ENCODE measurements around the gene PRR33.
A peak's percentile ranks its signal among the peaks of the same experiment; 100 is the strongest.
"Not testable (repeated sequence)": the region's sequence is repeated elsewhere in the genome, so short reads cannot be mapped to it uniquely, and the experiment has no call there.

The PRR33 gene

DNA sequence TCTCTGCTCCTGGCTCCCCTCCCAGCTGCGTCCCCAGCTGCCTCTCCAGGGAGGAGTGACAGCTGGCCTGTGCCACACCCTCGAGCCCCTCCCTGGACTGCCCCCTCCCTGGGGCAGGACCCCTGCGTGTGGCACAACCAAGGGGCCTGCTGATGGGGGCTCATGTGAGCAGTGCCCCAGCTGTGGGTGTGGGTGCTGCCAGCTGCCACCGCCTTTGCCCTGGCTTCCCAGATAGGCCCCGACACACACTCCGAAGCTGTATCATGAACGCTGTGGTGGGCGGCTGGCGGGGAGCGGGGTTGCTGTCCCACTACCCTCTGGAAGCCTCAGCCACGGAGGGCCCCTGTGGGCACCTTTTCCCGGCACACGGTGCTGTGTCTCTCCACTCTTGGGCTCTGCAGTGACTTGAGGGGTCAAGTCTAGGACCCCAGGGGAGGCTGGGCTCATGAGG lies 15.8 kb downstream of the PRR33 start:
- DNase-seq (ENCODE audit: low read depth), result not testable (repeated sequence)

DNA sequence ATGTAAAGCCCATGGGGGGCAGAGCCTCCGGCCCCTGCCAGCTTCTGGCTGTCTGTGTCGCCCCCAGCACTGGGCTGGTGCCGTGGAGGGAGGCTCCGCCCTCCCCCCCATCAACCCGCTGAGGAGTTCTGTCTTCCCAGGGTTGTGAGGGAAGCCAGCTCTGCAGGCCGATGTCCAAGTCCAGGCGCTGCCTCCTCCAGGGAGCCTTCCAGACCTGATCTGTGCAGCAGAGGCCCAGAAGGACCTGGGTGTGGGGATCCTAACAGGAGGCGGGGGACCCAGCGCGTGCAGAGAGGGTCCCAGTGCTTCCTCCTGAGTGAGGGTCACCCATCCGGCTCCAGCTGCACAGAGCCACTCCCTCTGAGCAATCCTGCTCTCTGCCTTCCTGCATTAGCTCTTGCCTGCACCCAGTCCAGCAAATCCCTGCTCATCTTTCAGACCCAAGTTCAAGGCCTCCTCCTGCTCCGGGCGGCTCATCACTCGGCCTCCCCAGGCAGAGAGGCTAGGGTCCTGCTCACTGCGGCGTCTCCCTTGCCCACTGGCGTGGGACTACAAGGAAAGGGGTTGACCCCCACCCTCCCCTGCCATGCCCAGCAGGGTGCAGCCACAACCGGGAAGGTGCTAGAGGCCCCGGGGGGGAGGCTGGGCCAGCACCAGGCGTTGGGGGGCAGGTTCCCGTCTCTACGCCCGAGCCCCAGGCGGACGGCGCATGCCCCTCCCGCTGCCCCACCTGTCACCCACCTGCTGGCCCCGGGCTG lies 16.4 kb downstream of the PRR33 start:
- no peak for DNase-seq (ENCODE audit: low read depth)

DNA sequence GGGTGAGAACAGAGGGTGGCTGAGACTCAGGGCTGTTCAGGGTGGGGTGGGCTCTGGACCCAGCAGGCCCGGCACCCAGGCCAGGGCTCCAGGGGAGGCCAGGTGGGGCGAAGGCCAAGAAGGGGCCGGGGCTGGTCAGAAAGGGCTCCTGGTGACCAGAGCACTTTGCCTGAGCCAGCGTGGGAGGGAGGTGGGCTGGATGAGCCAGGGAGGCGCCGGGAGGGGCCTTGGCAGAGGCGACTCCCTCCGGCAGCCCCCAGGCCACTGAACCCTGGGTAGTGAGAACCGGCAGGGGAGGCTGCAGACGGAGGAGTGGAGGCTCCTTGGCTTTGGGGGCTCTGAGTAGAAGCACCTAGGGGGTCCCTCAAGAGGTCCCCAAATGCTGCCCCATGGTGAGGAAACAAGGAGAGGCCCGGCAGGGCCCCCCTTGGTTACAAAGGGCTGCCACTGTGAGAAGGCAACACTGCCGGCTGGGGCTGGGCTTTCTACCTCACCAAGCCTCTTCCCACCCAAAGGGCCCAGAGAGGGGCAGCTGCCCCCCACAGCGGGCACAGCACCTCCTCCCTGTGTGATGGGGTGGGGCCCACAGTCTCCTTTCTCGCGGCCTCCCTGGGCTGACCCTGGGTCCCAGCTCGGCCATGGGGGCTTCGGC lies 17.1 kb downstream of the PRR33 start:
- peak; percentile 0 for DNase-seq (ENCODE audit: low read depth)

DNA sequence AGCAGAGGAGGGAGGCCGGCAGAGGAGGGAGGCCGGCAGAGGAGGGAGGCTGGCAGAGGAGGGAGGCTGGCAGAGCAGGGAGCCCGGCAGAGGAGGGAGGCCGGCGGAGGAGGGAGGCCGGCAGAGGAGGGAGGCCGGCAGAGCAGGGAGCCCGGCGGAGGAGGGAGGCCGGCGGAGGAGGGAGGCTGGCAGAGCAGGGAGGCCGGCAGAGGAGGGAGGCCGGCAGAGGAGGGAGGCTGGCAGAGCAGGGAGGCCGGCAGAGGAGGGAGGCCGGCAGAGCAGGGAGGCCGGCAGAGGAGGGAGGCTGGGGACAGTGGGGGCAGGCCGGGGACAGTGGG lies 17.9 kb downstream of the PRR33 start:
- DNase-seq (ENCODE audit: low read depth), result not testable (repeated sequence)

DNA sequence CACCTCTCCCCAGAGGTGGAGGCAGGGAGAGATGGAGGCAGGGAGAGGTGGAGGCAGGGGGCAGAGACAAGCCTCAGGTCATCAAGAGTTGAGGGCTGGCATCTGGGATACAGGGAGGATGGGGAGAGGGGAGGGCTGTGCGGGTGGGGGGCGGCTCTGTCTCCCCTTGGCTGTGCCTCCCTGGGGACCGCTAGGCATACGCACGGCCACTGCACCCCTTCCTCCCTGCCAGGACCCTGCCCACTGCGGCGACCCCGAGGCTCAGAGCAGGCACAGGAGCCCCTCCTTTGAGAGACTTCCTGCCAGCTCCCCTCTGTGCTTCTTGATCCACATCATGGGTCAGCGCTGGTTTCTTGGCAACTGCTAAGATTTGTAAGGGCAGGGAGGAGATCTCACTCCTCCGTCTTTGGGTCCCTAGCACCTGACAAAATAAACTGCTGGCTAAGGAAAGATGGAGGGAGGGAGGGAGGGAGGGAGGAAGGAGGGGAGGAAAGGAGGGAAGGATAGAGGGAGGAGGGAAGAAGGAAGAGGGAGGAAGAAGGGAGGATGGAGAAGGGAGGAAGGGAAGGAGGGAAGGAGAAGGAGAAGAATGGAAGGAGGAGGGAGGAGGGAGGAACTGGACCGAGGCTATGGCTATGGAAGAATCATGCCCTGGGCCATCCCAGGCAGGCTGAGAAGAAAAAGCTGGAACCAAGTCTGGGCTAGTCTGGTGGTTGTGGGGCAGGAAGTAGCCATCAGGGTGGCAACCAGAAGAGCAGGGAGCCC lies 18.5 kb downstream of the PRR33 start:
- DNase-seq (ENCODE audit: low read depth), result no peak

DNA sequence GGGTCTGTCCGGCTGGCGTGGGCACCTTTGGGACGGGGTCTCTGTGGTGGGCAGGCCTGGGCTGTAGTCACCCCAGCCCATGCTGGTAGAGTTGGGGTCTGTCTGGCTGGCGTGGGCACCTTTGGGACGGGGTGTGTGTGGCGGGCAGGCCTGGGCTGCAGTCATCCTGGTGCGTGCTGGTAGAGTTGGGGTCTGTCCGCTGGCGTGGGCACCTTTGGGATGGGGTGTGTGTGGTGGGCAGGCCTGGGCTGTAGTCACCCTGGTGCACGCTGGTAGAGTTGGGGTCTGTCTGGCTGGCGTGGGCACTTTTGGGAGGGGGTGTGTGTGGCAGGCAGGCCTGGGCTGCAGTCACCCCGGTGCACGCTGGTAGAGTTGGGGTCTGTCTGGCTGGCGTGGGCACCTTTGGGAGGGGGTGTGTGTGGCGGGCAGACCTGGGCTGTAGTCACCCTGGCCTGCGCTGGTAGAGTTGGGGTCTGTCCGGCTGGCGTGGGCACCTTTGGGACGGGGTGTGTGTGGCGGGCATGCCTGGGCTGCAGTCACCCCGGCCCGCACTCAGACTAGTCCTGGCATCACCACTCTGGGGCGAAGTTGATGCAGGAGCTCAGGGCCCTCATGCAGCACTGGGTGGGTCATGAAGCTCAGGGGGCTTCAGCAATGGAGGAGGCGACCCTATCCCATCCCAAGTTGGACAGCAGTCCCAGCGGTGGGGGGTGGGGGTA lies 19.3 kb downstream of the PRR33 start:
- DNase-seq (ENCODE audit: low read depth), result no peak

DNA sequence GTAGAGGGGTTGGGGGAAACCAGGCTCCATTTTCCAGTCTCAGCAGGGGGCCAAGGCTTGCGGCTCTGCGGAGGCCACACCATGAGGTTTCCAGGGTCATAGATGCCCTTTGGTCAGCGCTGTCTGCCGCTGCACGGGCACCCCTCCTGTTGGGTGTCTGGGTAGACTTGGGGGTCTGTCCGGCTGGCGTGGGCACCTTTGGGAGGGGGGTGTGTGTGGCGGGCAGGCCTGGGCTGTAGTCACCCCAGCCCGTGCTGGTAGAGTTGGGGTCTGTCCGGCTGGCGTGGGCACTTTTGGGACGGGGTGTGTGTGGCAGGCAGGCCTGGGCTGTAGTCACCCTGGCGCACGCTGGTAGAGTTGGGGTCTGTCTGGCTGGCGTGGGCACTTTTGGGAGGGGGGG lies 20.2 kb downstream of the PRR33 start:
- DNase-seq (ENCODE audit: low read depth), result no peak

DNA sequence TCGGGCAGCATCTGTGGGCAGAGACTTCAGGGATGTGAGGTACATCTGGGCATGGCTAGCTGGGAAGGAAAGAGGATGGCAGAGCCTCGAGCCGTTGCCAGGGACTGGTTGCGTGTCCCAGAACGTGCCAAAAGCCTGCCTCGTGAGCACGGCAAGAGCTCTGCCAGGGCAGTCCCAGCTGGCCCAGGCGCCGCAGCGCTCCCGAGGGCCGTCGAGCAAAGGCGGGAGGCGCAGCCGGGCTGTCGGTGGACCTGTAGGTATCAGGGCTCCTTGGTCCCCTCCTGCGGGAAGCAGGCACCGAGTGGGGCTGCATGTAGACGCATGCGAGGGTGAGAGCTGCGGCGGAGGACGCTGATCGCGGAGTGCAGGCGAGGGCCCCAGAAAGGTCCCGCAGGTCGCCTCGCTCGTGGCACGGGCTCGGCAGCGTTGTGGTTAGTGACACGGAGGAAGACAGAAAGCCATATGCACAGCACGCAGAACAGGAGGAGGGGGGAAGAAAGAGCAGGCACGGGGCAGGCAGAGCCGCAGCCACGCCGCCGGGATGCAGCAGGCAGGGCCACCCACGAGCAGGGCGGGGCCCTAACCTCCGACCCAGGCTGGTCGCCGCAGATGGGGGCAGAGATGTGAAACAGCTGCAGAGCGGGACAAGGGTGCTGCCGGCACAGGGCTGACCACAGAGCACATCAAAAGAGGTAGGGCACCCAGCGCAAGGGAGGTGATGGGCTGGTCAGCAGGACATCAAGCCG lies 20.8 kb downstream of the PRR33 start:
- peak; percentile 28 for DNase-seq (ENCODE audit: low read depth)

DNA sequence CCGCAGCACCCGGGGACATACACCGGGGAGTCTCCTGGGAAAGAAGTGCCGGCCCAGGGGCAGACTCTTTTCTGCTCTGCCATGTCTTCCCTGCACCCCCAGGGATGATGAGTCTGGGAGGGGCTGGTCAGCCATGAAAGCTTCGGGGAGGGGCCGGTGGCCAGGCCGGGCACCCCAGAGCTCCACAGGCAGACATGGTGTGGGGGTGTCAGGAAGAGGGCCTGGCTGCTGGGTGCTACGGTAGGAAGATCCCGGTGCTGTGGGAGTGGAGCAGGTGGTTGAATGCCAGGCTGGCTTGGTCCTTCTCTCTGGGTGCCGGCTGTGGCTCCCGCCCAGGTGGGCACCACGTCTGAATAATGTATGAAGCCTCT lies 21.4 kb downstream of the PRR33 start:
- DNase-seq (ENCODE audit: low read depth), result no peak

DNA sequence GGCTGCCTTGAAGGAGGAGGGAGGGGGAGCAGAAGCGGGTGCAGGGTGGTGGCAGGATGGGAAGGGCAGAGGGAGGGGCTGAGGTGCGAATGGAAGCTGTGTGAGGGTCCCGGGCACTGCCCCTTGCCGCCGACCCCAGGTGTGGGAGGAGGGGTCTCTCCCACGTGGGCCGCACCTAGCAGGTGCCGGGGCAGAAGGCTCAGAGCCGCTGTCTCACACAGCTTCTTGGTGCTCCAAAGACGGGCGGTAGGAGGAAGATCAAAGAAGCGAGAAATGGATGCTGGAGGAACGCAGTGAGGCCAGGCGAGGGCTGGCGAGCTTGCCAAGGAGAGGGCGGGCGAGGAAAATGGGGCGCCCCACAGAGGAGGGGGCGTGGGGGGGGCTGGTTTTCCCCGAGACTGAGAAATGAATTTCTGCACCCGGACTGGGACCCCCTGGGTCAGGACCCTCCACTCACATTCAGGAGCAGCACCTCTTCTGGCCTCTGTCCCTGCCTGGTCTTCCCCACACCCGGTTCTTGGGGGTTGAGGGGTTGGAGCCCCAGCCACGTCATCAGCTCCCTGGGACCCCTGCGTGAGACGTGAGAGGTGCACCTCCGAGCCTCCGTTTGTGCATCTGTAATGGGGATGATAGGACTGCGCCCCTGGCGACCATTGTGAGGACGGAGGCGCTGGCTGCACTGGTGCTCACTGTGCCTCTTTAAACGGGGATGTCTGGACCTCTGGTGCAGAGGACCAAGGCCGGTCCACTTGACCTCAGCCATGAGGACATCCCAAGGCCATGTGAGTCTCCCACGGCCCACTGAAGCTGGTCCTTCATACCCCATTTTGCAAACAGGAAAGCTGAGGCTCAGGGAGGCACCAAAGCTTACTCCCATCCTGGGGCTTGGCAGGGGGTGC lies 22.0 kb downstream of the PRR33 start:
- no peak for DNase-seq (ENCODE audit: low read depth)

DNA sequence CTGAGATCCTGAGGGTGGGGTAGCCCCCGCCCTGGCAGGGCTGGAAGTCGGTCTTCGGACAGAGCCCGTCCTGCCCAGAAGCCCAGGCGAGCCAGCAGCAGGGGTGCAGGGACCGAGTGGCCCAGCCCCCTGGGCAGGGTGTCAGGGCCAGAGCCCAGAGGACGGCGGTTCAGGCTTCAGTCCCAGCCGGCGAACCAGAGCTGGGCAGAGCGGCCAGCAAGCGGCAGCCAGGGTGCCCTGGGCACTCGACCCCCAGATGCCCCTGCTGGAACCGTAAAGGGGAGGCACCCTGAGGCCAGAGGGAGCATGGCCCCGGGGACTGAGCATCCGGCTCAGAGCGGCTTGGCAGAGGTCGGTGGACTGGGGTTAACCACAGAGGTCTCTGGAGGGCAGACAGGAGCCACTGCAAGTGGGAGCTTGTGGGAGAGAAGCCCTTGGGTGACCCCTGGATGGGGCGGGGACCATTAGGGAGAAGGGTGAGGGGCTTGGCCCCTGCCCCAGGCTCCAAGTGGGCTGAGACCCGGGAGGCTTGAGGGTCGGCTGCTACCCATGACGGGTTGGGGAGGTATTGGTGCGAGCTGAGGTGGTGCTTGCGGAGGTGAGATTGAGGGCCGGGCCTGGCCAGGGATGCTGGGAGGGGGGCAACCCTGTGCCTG lies 22.9 kb downstream of the PRR33 start:
- DNase-seq (ENCODE audit: low read depth), result no peak

DNA sequence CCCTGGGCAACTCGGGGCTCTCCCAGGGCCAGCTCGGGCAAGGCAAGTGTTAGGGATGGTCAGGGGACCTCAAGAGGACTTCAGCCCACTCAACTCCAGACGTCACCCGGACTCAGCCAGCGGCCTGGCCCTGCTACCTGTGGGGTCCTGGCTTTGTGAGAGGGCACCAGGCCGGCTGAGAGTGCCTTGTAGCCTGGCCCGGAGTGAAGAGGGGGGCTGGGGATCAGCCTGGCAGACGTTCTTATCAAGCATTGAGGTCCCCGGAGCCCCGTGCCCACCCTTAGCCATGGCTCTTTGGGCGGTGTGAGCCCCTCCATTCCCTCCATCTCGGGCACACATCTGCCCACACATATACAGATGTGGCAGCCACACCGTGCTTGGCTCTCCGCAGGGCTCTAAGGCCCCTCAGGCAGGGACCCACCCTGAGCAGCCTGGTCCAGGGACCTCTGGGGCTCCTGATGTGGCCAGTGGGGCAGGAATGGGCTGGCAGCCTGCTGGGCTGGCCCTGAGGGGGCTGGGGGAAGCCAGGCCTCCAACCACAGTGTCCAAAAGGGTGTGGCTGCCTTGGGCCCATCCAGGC lies 23.5 kb downstream of the PRR33 start:
- no peak for DNase-seq (ENCODE audit: low read depth)

DNA sequence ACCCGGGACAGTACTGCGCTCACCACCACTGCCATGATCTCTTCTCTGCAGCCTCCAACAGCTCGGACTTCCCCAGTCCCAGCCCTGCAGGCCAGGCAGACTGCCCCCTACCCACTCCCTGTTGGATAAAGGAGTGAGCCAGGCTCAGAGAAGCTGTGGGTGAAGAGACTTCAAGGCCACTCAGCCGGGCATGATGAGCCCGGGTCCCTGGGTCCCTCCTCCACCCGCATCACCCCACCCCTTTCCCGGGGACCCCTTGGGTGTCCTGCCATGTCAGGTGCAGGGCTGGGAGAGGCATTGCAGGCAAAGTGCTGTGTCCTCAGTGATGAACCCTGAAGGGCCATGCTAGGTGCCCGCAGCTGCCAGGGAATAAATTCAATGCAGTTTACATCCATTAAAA lies 24.3 kb downstream of the PRR33 start:
- DNase-seq (ENCODE audit: low read depth), result no peak

DNA sequence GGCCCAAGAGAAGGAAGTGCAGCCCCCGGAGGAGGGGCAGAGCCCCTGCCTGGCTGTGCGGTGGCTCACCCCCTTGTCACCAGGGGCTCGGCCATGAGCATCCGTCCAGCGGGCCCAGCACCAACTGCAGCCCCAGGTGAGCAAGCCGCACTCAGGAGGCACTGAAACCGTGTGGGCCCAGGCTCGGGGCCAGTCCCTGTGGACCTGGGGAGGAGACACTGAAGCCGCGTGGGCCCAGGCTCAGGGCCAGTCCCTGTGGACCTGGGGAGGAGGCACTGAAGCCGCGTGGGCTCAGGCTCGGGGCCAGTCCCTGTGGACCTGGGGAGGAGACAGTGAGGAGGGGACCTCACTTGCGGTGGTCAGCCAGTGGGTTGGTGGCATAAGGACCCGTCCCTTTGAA lies 24.9 kb downstream of the PRR33 start:
- no peak for DNase-seq (ENCODE audit: low read depth)

DNA sequence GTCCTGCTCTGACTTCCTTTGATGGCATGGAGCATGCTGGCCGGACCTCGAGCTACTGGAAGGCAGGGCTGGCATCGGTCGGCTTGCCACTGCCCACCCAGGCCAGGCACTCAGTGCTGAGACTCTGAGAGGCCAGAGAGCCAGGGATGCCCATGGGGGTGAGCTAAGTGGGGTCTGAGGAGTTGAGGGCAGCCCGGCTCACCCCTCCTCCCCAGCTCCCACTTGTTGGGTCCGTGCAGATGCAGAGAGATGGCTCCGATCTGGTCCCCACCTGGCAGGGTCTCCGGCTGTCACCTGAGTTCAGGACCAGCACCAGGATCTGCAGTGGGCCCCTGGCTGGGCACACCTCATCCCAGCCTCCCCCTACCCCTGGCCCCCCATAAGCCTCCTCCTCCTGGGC lies 25.5 kb downstream of the PRR33 start:
- DNase-seq (ENCODE audit: low read depth), result no peak

DNA sequence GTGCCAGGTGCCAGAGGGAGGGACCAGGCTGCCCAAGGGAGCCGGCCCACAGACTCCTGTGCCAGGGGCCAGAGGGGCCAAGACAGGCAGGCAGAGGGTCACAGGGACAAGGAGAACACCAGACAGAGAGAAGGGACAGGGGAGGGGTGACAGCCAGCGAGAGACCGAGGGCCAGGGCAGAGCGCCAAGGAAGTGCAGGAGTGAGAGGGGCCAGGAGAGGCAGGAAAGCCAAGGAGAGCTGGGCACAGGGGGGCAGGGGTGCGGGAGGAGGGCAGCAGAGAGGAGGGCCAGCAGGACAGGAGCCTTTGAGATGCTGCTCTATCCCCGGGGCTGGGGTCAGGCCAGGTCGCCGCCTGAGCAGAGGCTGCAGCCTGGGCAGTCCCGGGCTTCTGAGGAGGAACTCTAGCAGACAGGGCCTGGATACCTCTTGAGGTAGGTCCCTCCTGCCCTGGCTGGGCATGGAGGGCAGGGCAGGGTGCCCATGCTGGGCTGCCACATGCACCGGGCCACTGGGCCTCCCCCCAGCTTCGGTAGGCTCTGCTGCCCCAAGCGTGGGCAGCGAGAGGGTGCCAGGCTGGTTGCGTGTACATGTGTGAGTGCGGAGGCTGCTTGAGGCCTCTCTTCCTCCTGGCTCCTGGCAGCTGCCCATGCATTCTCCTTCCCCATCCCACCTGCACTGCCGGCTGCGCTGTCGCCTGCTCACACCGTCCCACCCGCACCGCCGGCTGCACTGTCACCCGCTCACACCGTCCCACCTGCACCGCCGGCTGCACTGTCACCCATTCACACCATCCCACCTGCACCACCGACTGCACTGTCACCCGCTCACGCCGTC lies 26.6 kb downstream of the PRR33 start:
- no peak for DNase-seq (ENCODE audit: low read depth)

DNA sequence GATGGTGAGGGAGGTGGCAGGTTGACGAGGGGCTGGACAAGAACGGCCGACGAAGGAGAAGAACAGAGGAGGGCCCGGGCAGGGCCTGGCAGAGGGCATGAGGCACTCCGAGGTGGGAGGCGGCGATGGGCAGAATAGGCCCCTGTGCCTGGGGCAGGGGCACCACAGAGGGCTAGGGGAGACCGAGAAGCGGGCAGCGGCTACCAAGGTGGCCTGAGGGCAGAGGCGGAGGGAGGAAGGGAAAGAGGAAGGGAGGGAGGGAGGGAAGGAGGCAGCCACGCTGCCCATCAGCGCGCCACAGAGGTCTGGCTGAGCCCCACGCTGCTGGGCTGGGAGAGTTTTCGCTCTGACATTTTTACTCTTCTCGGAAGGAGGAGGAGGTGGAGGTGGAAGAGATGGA lies 27.5 kb downstream of the PRR33 start:
- DNase-seq (ENCODE audit: low read depth), result no peak

DNA sequence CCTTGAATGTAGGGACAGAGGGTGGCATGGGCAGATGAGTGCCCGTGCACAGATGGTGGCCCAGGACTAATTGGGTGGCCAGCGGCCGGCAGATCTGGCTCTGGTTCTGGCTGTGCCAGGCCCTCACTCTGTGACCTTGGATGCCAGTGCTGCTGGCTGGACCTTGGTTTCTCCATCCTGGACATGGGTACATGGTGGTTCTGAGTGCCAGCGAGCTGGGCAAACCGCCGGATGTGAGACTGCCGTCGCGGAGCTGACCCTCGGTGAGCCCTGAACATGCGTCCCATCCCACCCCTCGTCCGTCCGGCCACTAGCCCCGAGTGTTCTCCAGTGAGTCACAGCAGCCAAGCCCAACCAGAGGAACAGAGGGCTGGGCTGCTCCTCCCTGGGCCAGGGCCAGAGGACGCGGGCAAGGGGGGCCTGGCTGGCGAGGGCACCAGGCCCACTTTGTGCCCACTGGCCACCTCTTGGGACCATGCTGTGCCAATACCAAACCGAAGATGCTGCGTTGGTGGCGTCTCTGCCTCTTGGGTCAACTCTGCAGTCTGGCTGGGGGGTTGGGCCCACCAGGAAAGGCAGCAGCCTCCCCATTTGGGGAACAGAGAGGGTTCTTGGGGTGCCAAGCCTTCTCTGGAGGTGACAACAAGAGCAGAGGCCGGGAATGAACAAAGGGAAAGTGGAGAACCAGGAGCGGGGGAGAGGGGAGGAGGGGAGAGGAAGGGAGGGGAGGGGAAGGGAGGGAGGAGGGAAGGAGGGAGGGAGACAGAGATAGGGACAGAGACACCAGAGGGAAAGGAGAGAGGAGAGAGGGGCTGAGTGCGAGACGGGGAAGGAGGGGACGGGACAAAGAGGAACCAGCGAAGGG lies 28.1 kb downstream of the PRR33 start:
- no peak for DNase-seq (ENCODE audit: low read depth)

Measured in activated T-helper 9 cell treated with anti-CD3 and anti-CD28 coated beads, Interleukin-2, amount 50 U/mL, for 16 hours (primary cell).